SH-SY5Y (cell line): Measurements from ENCODE around the gene ERCC1.

Experiments
- GATA2 ChIP-seq: IDR thresholded peaks from 2 replicates; pipeline ENCODE4 v1.6.1; 2011; ENCODE audit warnings: mild to moderate bottlenecking, low read depth, low read length
- GATA3 ChIP-seq: IDR thresholded peaks from 2 replicates; pipeline ENCODE4 v1.6.1; 2011; ENCODE audit warnings: low read depth, mild to moderate bottlenecking, low read length, moderate library complexity

GRCh38 chr19:45414468-45414867, 9.2 kb downstream of the ERCC1 start:
- TF ChIP-seq GATA2 (no peak), GATA3 (no peak)
